T-helper 2 cell treated with Interferon-gamma antibody and Interleukin-4, amounts not matched to agents 5 μg/mL and 100 μg/mL, for 36 hours (primary cell): ENCODE results near the gene RAD51B.

Source experiments
- DNase-seq: peaks from one replicate; pipeline ENCODE4 v3.0.0; 2021; ENCODE audit warnings: low spot score
- H3K27ac Mint-ChIP-seq: one replicate; pipeline ENCODE4 v1.8.0; 2021; ENCODE audit warnings: mild to moderate bottlenecking, mixed read lengths
- H3K27me3 Mint-ChIP-seq: one replicate; pipeline ENCODE4 v1.8.0; 2021; ENCODE audit warnings: low read depth, mixed read lengths
- H3K36me3 Mint-ChIP-seq: one replicate; pipeline ENCODE4 v1.8.0; 2021; ENCODE audit warnings: low read depth, mixed read lengths
- H3K4me1 Mint-ChIP-seq: one replicate; pipeline ENCODE4 v1.8.0; 2021; ENCODE audit warnings: low read depth, mixed read lengths
- H3K4me3 Mint-ChIP-seq: one replicate; pipeline ENCODE4 v1.8.0; 2022; ENCODE audit warnings: mild to moderate bottlenecking, moderate library complexity, mixed read lengths
- H3K9me3 Mint-ChIP-seq: one replicate; pipeline ENCODE4 v1.8.0; 2021; ENCODE audit warnings: mixed read lengths

The RAD51B gene

GRCh38 chr14:68576031-68576430, 756.5 kb downstream of the RAD51B start:
- no peaks in the 10 kb centered on the region for H3K36me3 Mint-ChIP-seq
- H3K27ac Mint-ChIP-seq: no peak overlapping the region
- no peak for DNase-seq
- H3K27me3 Mint-ChIP-seq: no peaks in the 10 kb centered on the region
- no peaks in the 10 kb centered on the region for H3K9me3 Mint-ChIP-seq
- H3K4me3 Mint-ChIP-seq: no peak overlapping the region
- H3K4me1 Mint-ChIP-seq: no peaks in the 10 kb centered on the region

GRCh38 chr14:68576496-68577244, 757.1 kb downstream of the RAD51B start:
- no peak overlapping the region for H3K27ac Mint-ChIP-seq
- H3K9me3 Mint-ChIP-seq: peaks cover 4% of the 10 kb centered on the region
- H3K27me3 Mint-ChIP-seq: no peaks in the 10 kb centered on the region
- DNase-seq: no peak
- H3K4me1 Mint-ChIP-seq: no peaks in the 10 kb centered on the region
- no peaks in the 10 kb centered on the region for H3K36me3 Mint-ChIP-seq
- no peak overlapping the region for H3K4me3 Mint-ChIP-seq

GRCh38 chr14:68577802-68578541, 758.4 kb downstream of the RAD51B start:
- no peaks in the 10 kb centered on the region for H3K27me3 Mint-ChIP-seq
- peaks cover 11% of the 10 kb centered on the region for H3K9me3 Mint-ChIP-seq
- no peaks in the 10 kb centered on the region for H3K4me1 Mint-ChIP-seq
- no peak overlapping the region for H3K4me3 Mint-ChIP-seq
- no peak overlapping the region for H3K27ac Mint-ChIP-seq
- H3K36me3 Mint-ChIP-seq: no peaks in the 10 kb centered on the region
- no peak for DNase-seq

- H3K9me3 Mint-ChIP-seq: peaks cover 11% of the 10 kb centered on the region
- no peaks in the 10 kb centered on the region for H3K4me1 Mint-ChIP-seq
- H3K4me3 Mint-ChIP-seq: no peak overlapping the region
- H3K36me3 Mint-ChIP-seq: no peaks in the 10 kb centered on the region
- no peak overlapping the region for H3K27ac Mint-ChIP-seq
- DNase-seq: no peak
- H3K27me3 Mint-ChIP-seq: no peaks in the 10 kb centered on the region
Observed at GRCh38 chr14:68578597-68578996, 759.0 kb downstream of the RAD51B start.

- no peak for DNase-seq
Observed at GRCh38 chr14:68580096-68580645, 760.6 kb downstream of the RAD51B start.

GRCh38 chr14:68580671-68581070, 761.1 kb downstream of the RAD51B start:
- Mint-ChIP-seq H3K9me3 (peaks cover 11% of the 10 kb centered on the region), H3K4me1 (no peaks in the 10 kb centered on the region), H3K27ac (no peak overlapping the region), H3K36me3 (no peaks in the 10 kb centered on the region), H3K4me3 (no peak overlapping the region), H3K27me3 (no peaks in the 10 kb centered on the region)
- no peak for DNase-seq

More at GRCh38 chr14:68580096-68580645, 760.6 kb downstream of the RAD51B start:
- no peaks in the 10 kb centered on the region for H3K4me1 Mint-ChIP-seq
- peaks cover 11% of the 10 kb centered on the region for H3K9me3 Mint-ChIP-seq
- H3K27ac Mint-ChIP-seq: no peak overlapping the region
- H3K4me3 Mint-ChIP-seq: no peak overlapping the region
- no peaks in the 10 kb centered on the region for H3K36me3 Mint-ChIP-seq
- H3K27me3 Mint-ChIP-seq: no peaks in the 10 kb centered on the region

GRCh38 chr14:68583548-68584280, 764.1 kb downstream of the RAD51B start:
- DNase-seq: no peak
- H3K4me1 Mint-ChIP-seq: no peaks in the 10 kb centered on the region
- H3K27ac Mint-ChIP-seq: no peak overlapping the region
- H3K36me3 Mint-ChIP-seq: no peaks in the 10 kb centered on the region
- H3K27me3 Mint-ChIP-seq: no peaks in the 10 kb centered on the region
- peaks cover 11% of the 10 kb centered on the region for H3K9me3 Mint-ChIP-seq
- H3K4me3 Mint-ChIP-seq: no peak overlapping the region

- H3K4me1 Mint-ChIP-seq: no peaks in the 10 kb centered on the region
- no peak overlapping the region for H3K27ac Mint-ChIP-seq
- peaks cover 11% of the 10 kb centered on the region for H3K9me3 Mint-ChIP-seq
- H3K36me3 Mint-ChIP-seq: no peaks in the 10 kb centered on the region
- H3K4me3 Mint-ChIP-seq: no peak overlapping the region
- H3K27me3 Mint-ChIP-seq: no peaks in the 10 kb centered on the region
- no peak for DNase-seq
Observed at GRCh38 chr14:68584786-68585185, 765.2 kb downstream of the RAD51B start.

GRCh38 chr14:68585690-68586089, 766.1 kb downstream of the RAD51B start:
- H3K9me3 Mint-ChIP-seq: peaks cover 11% of the 10 kb centered on the region
- H3K27ac Mint-ChIP-seq: no peak overlapping the region
- no peaks in the 10 kb centered on the region for H3K27me3 Mint-ChIP-seq
- no peaks in the 10 kb centered on the region for H3K4me1 Mint-ChIP-seq
- H3K4me3 Mint-ChIP-seq: no peak overlapping the region
- no peaks in the 10 kb centered on the region for H3K36me3 Mint-ChIP-seq
- DNase-seq: no peak

GRCh38 chr14:68586896-68587751, 767.5 kb downstream of the RAD51B start:
- no peak overlapping the region for H3K27ac Mint-ChIP-seq
- peaks cover 3% of the 10 kb centered on the region for H3K9me3 Mint-ChIP-seq
- no peaks in the 10 kb centered on the region for H3K4me1 Mint-ChIP-seq
- no peaks in the 10 kb centered on the region for H3K27me3 Mint-ChIP-seq
- no peak overlapping the region for H3K4me3 Mint-ChIP-seq
- no peaks in the 10 kb centered on the region for H3K36me3 Mint-ChIP-seq
- DNase-seq: no peak

- Mint-ChIP-seq H3K27me3 (no peaks in the 10 kb centered on the region), H3K36me3 (no peaks in the 10 kb centered on the region), H3K4me1 (no peaks in the 10 kb centered on the region), H3K9me3 (no peaks in the 10 kb centered on the region), H3K27ac (no peak overlapping the region), H3K4me3 (no peak overlapping the region)
- DNase-seq: no peak
Observed at GRCh38 chr14:68587931-68588330, 768.4 kb downstream of the RAD51B start.

GRCh38 chr14:68589447-68590200, 770.0 kb downstream of the RAD51B start:
- no peak overlapping the region for H3K4me3 Mint-ChIP-seq
- no peak for DNase-seq
- H3K27me3 Mint-ChIP-seq: no peaks in the 10 kb centered on the region
- no peaks in the 10 kb centered on the region for H3K9me3 Mint-ChIP-seq
- no peak overlapping the region for H3K27ac Mint-ChIP-seq
- no peaks in the 10 kb centered on the region for H3K36me3 Mint-ChIP-seq
- H3K4me1 Mint-ChIP-seq: peaks cover 5% of the 10 kb centered on the region

GRCh38 chr14:68590201-68590522, 770.6 kb downstream of the RAD51B start:
- peaks cover 5% of the 10 kb centered on the region for H3K4me1 Mint-ChIP-seq
- no peaks in the 10 kb centered on the region for H3K27me3 Mint-ChIP-seq
- no peak for DNase-seq
- no peaks in the 10 kb centered on the region for H3K36me3 Mint-ChIP-seq
- H3K27ac Mint-ChIP-seq: no peak overlapping the region
- no peak overlapping the region for H3K4me3 Mint-ChIP-seq
- H3K9me3 Mint-ChIP-seq: no peaks in the 10 kb centered on the region
